GM20431 (cell line): ENCODE measurements around the gene ACOX2.
"Not testable (repeated sequence)": the region's sequence is repeated elsewhere in the genome, so short reads cannot be mapped to it uniquely, and the experiment has no call there.

ENCODE experiments used
- in situ Hi-C: fragments of 300-500 bp; cut with MseI, MboI; formaldehyde crosslinking; loops from one replicate; pipeline ENCODE4 v1.15.0; 2020; ENCODE audit warnings: low sequenced_read_pairs; ENCODE audit not compliant: unreplicated experiment

The ACOX2 gene

DNA sequence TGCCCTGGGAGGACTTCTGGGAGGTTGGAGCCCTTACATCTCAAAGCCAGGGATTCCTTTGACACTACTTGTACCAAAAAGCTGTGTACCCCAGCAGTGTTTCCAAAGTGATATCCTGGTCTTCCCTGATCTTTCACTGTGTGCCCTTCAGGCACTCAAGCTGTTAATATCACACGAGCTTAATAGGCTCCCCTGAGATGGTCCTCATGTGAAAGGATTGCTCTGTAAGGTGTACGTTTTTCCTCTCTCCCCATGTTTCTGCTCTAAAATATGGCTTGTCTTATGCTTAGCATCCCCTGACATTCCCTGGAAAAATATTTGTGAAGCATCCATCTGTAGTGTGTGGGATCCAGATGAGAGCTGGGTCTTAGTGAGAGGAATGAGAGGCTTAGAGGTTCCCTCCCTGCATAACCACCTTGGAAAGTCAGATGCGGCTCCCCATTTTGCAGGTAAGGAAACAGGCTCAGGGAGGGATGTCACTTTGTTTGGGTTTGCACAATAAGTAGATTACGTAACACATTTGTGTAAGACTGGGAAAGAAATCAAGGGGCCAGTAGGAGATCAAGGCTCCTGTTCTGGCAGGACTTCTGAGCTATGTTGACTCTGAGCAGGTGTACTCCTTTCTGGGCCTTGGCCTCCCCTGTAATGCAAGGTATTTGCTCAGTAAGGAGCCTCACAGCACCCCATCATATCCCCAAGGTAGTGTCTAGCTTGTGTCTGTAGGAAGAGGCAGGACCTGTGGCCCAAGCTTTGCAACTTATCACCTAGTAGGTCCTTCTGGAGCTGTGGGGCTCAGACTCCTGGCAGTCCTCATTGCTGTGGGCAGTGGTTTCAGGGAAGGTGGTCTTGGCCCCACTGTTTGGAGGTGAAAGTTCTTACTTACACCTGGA, 667 bp upstream of the ACOX2 start:
- in situ Hi-C loops, result loop anchor here (10.0 kb wide), 1 partner anchor 223 kb away; no protein-coding TSS in a partner anchor

DNA sequence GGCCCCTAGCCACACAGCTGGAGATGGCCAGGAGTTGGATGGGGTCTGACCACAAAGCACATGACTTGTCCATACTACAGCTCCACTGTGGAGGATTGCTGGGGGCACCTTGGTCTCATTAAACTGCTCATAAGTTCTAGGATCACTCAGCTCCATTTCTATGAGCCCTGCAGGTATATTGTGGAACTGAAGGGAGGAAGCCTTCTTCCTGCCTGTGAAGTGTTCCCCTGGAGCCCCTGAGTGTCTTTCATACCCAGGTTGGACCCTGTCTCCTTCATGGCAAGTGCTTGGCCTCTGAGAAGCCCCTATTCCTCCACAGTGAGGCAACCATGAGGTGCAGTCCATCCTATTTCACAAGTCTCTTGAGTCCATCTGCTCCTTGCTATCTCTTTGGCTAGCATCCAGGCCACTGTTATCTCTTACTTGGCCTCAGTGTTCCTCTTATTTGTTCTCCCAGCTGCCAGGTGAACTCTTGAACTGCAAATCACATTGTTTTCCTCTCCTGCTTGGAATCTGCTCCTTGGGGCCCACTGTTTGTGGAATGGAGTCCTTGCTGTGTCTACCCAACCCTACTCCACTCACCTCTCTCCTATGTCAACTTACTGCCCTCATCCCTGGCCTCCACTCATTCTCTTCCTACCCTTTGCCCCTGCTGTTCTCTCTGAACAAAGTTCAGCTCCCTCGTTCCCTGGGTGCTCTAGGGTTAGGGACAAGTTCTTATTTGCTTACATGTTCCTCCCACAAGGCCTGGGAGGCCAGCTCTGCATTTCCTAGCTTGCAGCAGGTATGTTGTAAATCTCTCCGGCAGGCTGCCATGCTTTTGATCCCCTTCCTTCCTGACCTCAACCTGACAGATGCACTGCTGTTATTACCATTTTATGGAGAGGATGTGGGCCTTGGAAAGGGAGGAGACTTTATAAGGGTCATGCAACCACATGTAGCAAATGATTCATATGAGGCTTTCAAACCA, 1.2 kb downstream of the ACOX2 start:
- in situ Hi-C loops, result loop anchor here (10.0 kb wide), 1 partner anchor 221 kb away; no protein-coding TSS in a partner anchor

GRCh38 chr3:58534592-58535494, 2.1 kb downstream of the ACOX2 start:
- in situ Hi-C loops, result loop anchor here (10.0 kb wide), 1 partner anchor 220 kb away; no protein-coding TSS in a partner anchor

DNA sequence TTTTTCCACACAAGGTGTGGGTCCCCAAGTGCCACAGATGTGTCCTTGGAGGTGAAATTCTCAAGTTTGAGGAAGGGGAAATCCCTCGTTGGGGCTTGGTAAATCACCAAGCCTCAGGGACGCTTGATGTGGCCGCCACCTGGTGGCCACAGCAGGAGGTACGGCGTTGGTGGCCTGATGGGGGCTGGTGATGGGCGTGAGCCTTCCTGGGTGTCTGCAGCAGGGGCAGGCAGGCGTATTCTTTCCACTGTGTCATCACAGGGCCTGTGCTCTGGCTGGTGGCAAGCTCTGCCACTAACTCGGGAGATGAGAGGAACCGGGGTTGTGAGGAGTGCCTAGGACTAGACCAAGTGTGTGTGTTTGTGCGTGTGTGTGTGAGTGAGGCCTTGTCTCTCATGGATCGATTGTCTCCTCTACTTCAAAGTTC, 4.2 kb downstream of the ACOX2 start:
- in situ Hi-C loops, result loop anchor here (10.0 kb wide), 1 partner anchor 218 kb away; no protein-coding TSS in a partner anchor

- in situ Hi-C loops, result loop anchor here (10.0 kb wide), 1 partner anchor 217 kb away; no protein-coding TSS in a partner anchor
Observed at GRCh38 chr3:58531956-58532355, 5.0 kb downstream of the ACOX2 start.

DNA sequence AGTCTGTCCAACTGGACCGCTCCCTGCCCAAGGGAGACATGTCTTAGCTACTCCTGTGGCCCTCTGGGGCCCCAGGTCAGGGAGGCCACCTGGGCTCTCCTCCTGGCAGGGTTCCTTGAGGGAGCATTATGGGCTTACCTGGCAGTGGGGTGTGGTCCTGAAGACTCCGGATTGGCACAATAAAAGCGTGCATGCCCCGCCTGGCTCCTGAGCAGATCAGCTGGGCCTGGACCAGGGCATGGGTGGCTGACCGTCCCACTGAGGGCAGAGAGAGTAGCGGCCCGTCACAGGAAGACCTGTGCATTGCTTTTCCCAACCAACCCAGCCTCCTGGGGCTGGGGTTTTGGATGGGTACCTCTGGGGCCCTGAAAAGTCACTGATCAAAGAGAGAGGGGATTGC, 5.4 kb downstream of the ACOX2 start:
- in situ Hi-C loops, result loop anchor here (10.0 kb wide), 1 partner anchor 217 kb away; no protein-coding TSS in a partner anchor

DNA sequence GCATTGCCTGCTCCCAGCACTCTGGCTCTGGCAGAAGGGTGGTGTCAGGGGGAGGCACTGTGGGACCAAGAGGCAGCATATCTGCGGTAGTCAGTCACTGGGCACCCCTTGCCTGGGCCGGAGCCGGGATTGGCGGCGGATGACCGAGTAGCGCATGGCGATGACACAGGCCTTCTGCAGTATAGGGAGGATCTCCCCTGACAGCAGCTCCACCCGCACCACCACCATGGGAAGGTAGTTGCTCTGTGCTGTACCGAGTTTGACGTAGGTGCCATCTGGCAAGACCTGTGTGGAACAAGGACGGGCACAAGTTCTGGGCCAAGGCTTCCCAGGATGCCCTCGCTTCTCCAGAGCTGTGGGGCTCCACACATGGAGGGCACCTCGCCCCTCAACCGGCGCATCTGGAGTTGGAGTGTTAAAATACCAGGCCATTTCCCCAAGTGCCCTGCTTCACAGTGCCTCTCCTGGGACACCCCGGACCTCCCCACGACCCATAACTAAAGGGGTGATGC, 6.6 kb downstream of the ACOX2 start:
- in situ Hi-C loops, result loop anchor here (10.0 kb wide), 1 partner anchor 216 kb away; no protein-coding TSS in a partner anchor

- in situ Hi-C loops, result loop anchor here (10.0 kb wide), 1 partner anchor 215 kb away; no protein-coding TSS in a partner anchor
Observed at GRCh38 chr3:58529516-58530353, 7.3 kb downstream of the ACOX2 start.

- in situ Hi-C loops, result no loop called here
Observed at GRCh38 chr3:58528629-58529028, 8.4 kb downstream of the ACOX2 start.

DNA sequence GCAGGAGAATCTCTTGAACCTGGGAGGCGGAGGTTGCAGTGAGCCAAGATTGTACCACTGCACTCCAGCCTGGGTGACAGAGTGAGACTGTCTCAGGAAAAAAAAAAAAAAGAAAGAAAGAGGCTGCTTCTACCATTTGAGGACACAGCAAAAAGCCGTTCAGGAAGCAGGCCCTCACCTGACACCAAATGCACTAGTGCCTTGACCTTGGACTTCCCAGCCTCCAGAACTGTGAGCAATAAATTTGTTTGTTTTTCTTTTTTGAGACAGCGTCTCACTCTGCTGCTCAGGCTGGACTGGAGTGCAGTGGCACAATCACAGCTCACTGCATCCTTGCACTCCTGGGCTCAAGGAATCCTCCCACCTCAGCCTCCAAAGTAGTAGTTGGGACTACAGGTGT, 9.6 kb downstream of the ACOX2 start:
- in situ Hi-C loops, result not testable (repeated sequence)

DNA sequence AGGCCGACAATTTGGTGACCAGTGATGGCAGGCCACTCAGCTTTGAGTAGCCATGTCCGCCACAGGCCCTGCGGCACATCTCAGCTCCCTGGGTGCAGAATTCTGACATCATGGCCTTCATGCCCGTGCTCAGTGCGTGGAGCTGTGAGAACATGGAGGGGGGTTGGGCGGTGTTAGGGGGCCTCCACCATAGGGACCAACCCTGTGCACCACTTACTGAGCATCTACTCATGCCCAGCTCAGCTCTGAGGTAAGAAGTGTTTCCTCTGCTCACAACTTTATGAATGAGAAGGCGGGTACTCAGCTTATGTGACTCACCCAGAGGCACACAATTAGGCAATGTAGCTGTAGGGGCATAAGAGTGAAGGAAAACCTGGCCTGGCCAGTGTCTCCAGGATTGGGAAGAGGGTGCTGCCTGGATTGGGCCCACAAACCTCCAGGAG, 10.5 kb downstream of the ACOX2 start:
- in situ Hi-C loops, result no loop called here

GRCh38 chr3:58524326-58524888, 12.6 kb downstream of the ACOX2 start:
- in situ Hi-C loops, result no loop called here

- in situ Hi-C loops, result no loop called here
Observed at GRCh38 chr3:58522759-58523425, 14.1 kb downstream of the ACOX2 start.

- in situ Hi-C loops, result no loop called here
Observed at GRCh38 chr3:58521917-58522631, 14.9 kb downstream of the ACOX2 start.

GRCh38 chr3:58521336-58521670, 15.7 kb downstream of the ACOX2 start:
- in situ Hi-C loops, result no loop called here

- in situ Hi-C loops, result no loop called here
Observed at GRCh38 chr3:58520403-58521335, 16.3 kb downstream of the ACOX2 start.
